Measurements from ENCODE around the gene MT3. TPM values are rescaled to one million over a fixed set of nuclear protein-coding genes. Genes with fewer than 3 reads are reported as not detected.

The MT3 gene
- total RNA-seq, 1 experiment from 2014 or later = 0.77 TPM

DNA sequence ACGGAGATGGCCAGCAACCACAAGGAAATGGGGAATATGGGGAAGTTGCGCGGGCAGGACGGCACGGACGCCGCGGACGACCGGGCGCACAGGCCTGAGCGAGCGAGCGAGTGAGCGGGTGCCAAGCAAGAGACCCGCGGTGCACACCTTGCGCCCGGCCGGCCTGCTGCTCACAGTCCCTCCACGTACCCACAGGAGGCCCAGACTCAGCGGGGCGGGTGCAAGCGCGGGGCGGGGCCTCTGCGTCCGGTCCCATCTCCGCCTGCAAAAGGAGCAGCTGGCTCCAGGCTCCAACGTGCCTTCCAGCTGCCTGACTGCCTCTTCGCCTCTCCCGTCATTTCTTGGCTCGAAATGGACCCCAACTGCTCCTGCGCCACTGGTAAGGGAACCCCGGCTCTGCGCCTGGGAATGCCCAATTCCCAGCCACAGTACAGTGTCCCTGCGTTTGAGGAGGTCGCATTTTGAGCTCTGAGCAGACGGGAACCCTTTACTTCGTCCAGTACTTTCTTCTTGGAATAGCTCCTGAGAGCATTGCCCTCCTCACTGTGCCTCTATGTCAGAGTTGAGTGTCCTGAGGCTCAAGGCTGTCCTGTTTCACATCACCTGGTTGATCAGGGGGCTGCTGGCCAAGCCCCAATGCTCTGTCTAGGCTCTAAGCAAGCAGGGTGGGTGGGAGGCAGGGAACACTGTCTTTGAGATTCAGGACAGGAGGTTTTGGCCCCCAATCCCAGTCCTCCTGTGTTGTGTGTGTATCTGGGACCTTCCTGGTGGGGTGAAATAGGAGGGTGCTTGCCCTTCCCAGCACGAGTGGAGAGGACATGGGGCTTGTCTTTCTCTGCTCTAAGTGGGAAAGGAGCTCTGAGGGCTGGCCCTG, 28.1 kb downstream of the MT3 start (continued):
- TF ChIP-seq GABPB1 (CRISPR knock-in tag; IDR thresholded peaks at IDR 0.05) (no peak), NFATC4 (CRISPR knock-in tag; IDR thresholded peaks at IDR 0.05) (no peak), ZNF317 (CRISPR knock-in tag; IDR thresholded peaks at IDR 0.05; ENCODE audit: borderline replicate concordance, low read depth) (no peak), ZNF423 (CRISPR knock-in tag; IDR thresholded peaks at IDR 0.05) (no peak), NR3C1 (CRISPR knock-in tag; conservative IDR thresholded peaks at IDR 0.05; ENCODE audit: low read depth) (0 out of 2 replicates have a peak, but pooled peaks have one; percentile 57), FOXP1 (CRISPR knock-in tag; IDR thresholded peaks at IDR 0.05; ENCODE audit: borderline replicate concordance) (no peak; the same call in 1 of the 2 replicates), MXD4 (CRISPR knock-in tag; IDR thresholded peaks at IDR 0.05; ENCODE audit: borderline replicate concordance) (no peak), FOXP4 (CRISPR knock-in tag; IDR thresholded peaks at IDR 0.05) (no peak), ZNF232 (CRISPR knock-in tag; IDR thresholded peaks at IDR 0.05) (no peak), JAZF1 (CRISPR knock-in tag; IDR thresholded peaks at IDR 0.05) (no peak), ZBTB43 (CRISPR knock-in tag; IDR thresholded peaks at IDR 0.05) (no peak), ZNF416 (CRISPR knock-in tag; IDR thresholded peaks at IDR 0.05) (no peak), ZNF425 (CRISPR knock-in tag; conservative IDR thresholded peaks at IDR 0.05) (no peak), CREM (CRISPR knock-in tag; IDR thresholded peaks at IDR 0.05) (no peak), SP1 (CRISPR knock-in tag; conservative IDR thresholded peaks at IDR 0.05) (no peak), ZNF138 (CRISPR knock-in tag; conservative IDR thresholded peaks at IDR 0.05) (0 out of 2 replicates have a peak, but pooled peaks have one; percentile 52)
- TF ChIP-seq, protein P1, sequence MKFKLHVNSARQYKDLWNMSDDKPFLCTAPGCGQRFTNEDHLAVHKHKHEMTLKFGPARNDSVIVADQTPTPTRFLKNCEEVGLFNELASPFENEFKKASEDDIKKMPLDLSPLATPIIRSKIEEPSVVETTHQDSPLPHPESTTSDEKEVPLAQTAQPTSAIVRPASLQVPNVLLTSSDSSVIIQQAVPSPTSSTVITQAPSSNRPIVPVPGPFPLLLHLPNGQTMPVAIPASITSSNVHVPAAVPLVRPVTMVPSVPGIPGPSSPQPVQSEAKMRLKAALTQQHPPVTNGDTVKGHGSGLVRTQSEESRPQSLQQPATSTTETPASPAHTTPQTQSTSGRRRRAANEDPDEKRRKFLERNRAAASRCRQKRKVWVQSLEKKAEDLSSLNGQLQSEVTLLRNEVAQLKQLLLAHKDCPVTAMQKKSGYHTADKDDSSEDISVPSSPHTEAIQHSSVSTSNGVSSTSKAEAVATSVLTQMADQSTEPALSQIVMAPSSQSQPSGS (CRISPR knock-in tag; IDR thresholded peaks at IDR 0.05; ENCODE audit: borderline replicate concordance, low read depth) = no peak
- TF ChIP-seq, protein P2, sequence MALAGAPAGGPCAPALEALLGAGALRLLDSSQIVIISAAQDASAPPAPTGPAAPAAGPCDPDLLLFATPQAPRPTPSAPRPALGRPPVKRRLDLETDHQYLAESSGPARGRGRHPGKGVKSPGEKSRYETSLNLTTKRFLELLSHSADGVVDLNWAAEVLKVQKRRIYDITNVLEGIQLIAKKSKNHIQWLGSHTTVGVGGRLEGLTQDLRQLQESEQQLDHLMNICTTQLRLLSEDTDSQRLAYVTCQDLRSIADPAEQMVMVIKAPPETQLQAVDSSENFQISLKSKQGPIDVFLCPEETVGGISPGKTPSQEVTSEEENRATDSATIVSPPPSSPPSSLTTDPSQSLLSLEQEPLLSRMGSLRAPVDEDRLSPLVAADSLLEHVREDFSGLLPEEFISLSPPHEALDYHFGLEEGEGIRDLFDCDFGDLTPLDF (CRISPR knock-in tag; IDR thresholded peaks at IDR 0.05) = no peak
